Neural cell (in vitro differentiated cells): ENCODE results near the gene DPF3.

ENCODE experiments used
- EZH2 ChIP-seq: fragments of 200-600, 300-800 bp; shearing (Covaris generic), sonication (generic); IDR thresholded peaks from 2 replicates; pipeline ENCODE4 v1.6.1; 2014; ENCODE audit warnings: antibody characterized with exemption, low read length, borderline replicate concordance, mild to moderate bottlenecking; ENCODE audit not compliant: insufficient read depth, poor library complexity, severe bottlenecking
- POLR2AphosphoS5 ChIP-seq: IDR thresholded peaks from 2 replicates; pipeline ENCODE4 v1.6.1; 2012
- RAD21 ChIP-seq: fragments of 450-650 bp; conservative IDR thresholded peaks from 2 replicates; pipeline ENCODE4 v1.6.1; 2014; ENCODE audit warnings: antibody characterized with exemption, mild to moderate bottlenecking, moderate library complexity
- REST ChIP-seq: IDR thresholded peaks from 2 replicates; pipeline ENCODE4 v1.6.1; 2012; ENCODE audit warnings: borderline replicate concordance
- SMC3 ChIP-seq: fragments of 450-650 bp; conservative IDR thresholded peaks from 2 replicates; pipeline ENCODE4 v1.6.1; 2014; ENCODE audit warnings: antibody characterized with exemption, mild to moderate bottlenecking, moderate library complexity; ENCODE audit not compliant: poor library complexity
- TAF1 ChIP-seq: IDR thresholded peaks from 2 replicates; pipeline ENCODE4 v1.6.1; 2012; ENCODE audit warnings: low read depth
- TF ChIP-seq, protein P1 (sequence below): fragments of 450-650 bp; IDR thresholded peaks from 2 replicates; pipeline ENCODE4 v1.5.1; 2014; ENCODE audit warnings: antibody characterized with exemption, mild to moderate bottlenecking, moderate library complexity; ENCODE audit not compliant: poor library complexity, severe bottlenecking

DNA sequence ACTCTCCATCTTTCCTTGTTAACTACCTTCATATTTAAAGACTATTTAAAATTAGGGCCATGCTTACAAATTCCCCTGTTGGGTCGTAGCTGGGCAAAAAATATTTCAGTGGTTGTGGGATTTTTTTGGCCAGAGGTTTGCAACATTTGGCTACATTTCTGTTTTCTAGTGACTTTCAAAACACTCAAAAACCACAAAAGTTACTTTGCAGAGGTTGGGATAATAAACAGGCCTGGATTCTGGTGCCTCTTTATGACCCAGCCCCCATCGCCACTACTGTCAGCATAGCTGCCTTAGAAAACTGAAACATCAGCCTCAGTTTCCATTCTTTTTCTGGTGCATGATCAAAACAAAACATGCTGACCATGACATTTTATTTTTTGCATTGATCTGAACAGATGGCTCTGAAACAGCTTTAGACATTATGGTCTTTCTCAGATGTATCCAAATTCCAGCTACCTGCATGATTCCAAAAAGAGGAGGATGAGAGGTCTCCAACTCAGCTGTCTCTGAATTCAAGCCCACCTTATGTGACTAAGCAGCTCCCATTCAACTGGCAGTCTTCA, 5.2 kb downstream of the DPF3 start:
- no peak for TF ChIP-seq TAF1
- no peak for TF ChIP-seq EZH2
- TF ChIP-seq, protein P1, sequence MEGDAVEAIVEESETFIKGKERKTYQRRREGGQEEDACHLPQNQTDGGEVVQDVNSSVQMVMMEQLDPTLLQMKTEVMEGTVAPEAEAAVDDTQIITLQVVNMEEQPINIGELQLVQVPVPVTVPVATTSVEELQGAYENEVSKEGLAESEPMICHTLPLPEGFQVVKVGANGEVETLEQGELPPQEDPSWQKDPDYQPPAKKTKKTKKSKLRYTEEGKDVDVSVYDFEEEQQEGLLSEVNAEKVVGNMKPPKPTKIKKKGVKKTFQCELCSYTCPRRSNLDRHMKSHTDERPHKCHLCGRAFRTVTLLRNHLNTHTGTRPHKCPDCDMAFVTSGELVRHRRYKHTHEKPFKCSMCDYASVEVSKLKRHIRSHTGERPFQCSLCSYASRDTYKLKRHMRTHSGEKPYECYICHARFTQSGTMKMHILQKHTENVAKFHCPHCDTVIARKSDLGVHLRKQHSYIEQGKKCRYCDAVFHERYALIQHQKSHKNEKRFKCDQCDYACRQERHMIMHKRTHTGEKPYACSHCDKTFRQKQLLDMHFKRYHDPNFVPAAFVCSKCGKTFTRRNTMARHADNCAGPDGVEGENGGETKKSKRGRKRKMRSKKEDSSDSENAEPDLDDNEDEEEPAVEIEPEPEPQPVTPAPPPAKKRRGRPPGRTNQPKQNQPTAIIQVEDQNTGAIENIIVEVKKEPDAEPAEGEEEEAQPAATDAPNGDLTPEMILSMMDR = no peak
- TF ChIP-seq REST = no peak
- no peak for TF ChIP-seq RAD21
- TF ChIP-seq SMC3 = no peak
- no peak for TF ChIP-seq POLR2AphosphoS5
